Peyer's patch (tissue), 4 donors: ENCODE data around the gene EDN1. TPM values are rescaled to one million over a fixed set of nuclear protein-coding genes. Genes with fewer than 3 reads are reported as not detected.
"Not testable (repeated sequence)": the region's sequence is repeated elsewhere in the genome, so short reads cannot be mapped to it uniquely, and the experiment has no call there.

Experiments used
- DNase-seq, 3 donors: peaks; one replicate each; pipeline ENCODE4 v3.0.0-alpha.2; 2017 to 2019
- H3K27ac ChIP-seq, 4 donors: fragments of 200-600 bp; sonication (generic); one replicate each; pipeline ENCODE4 v1.5.1; 2016 to 2019
- H3K27me3 ChIP-seq, 2 donors: fragments of 200-600 bp; sonication (generic); one replicate each; pipeline ENCODE4 v1.5.1; 2019
- H3K36me3 ChIP-seq, 3 donors: fragments of 200-600 bp; sonication (generic); one replicate each; pipeline ENCODE4 v1.5.1; 2016 to 2019
- H3K4me1 ChIP-seq, 4 donors: fragments of 200-600 bp; sonication (generic); one replicate each; pipeline ENCODE4 v1.5.1; 2016 to 2019
- H3K4me3 ChIP-seq, 4 donors: fragments of 200-600 bp; sonication (generic); 1 replicate in 3 of 4; 2 replicates in 1 of 4; pipeline ENCODE4 v1.5.1; 2016 to 2019; ENCODE audit warnings: mild to moderate bottlenecking in 1 of 4
- H3K9me3 ChIP-seq, 4 donors: fragments of 200-600 bp; sonication (generic); one replicate each; pipeline ENCODE4 v1.5.1; 2016 to 2019; ENCODE audit warnings: mild to moderate bottlenecking in 1 of 4
- POLR2A ChIP-seq, 2 donors: fragments of 450-650 bp; IDR thresholded peaks; one replicate each; pipeline ENCODE4 v1.5.1; 2017; ENCODE audit warnings: antibody characterized with exemption in 2 of 2, mild to moderate bottlenecking in 2 of 2, moderate library complexity in 2 of 2
- total RNA-seq, 4 donors: library from RNA; depleted of rRNA; stranded (reverse); fragments of >200 nt; gene quantifications; one replicate each; pipeline ENCODE4 v1.1.0, GENCODE V29; 2016
- TF ChIP-seq, protein P1 (sequence below), 6 experiments: fragments of 450-650 bp in 4 of 6; fragments of 200-600 bp in 2 of 6; sonication (generic) in 1 of 6; IDR thresholded peaks; one replicate each; pipeline ENCODE4 v1.5.1; 2017 to 2019; ENCODE audit warnings: antibody characterized with exemption in 6 of 6, mild to moderate bottlenecking in 3 of 6, moderate library complexity in 1 of 6

Gene EDN1
- total RNA-seq, 4 donors from 2014 or later, result 5.8 to 19.0 (median 13.5) TPM

DNA sequence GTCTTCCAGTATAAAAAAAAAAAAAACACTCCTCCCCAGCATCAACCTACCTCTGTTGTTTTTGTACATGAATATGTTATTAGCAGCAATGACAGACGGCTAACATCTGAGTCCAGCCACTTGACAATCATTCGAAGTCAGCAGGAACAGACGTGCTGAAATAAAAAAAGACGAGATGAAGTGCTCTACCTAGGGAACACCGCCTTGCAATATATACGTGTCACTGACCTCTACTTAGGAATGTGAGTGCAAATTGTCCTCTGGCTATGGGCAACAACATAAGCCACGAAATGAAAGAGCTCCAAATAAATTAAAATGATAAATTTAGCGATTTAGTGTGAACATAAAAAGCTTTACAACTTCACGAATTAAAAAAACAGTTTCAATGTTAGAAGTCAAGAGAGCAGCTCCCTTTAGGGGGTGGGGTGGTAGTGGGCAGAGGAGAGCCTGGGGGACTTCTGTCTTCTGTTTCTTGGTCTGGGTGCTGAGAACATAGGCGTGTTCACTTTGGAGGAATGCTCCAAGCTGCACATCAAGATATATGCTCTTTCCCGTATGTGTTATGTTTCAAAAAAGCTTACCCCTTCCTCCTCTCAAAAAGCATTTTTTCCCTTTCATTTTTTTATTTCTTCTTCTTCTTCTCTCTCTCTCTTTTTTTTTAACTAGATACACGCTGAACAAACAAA, 23.3 kb downstream of the EDN1 start:
- no peak overlapping the region for H3K27ac ChIP-seq
- H3K9me3 ChIP-seq, result peaks cover 0 to 2% (median 0%) of the 10 kb centered on the region in 4 donors
- no peak for TF ChIP-seq POLR2A (IDR thresholded peaks at IDR 0.05)
- TF ChIP-seq, protein P1, sequence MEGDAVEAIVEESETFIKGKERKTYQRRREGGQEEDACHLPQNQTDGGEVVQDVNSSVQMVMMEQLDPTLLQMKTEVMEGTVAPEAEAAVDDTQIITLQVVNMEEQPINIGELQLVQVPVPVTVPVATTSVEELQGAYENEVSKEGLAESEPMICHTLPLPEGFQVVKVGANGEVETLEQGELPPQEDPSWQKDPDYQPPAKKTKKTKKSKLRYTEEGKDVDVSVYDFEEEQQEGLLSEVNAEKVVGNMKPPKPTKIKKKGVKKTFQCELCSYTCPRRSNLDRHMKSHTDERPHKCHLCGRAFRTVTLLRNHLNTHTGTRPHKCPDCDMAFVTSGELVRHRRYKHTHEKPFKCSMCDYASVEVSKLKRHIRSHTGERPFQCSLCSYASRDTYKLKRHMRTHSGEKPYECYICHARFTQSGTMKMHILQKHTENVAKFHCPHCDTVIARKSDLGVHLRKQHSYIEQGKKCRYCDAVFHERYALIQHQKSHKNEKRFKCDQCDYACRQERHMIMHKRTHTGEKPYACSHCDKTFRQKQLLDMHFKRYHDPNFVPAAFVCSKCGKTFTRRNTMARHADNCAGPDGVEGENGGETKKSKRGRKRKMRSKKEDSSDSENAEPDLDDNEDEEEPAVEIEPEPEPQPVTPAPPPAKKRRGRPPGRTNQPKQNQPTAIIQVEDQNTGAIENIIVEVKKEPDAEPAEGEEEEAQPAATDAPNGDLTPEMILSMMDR (IDR thresholded peaks at IDR 0.05), result no peak

DNA sequence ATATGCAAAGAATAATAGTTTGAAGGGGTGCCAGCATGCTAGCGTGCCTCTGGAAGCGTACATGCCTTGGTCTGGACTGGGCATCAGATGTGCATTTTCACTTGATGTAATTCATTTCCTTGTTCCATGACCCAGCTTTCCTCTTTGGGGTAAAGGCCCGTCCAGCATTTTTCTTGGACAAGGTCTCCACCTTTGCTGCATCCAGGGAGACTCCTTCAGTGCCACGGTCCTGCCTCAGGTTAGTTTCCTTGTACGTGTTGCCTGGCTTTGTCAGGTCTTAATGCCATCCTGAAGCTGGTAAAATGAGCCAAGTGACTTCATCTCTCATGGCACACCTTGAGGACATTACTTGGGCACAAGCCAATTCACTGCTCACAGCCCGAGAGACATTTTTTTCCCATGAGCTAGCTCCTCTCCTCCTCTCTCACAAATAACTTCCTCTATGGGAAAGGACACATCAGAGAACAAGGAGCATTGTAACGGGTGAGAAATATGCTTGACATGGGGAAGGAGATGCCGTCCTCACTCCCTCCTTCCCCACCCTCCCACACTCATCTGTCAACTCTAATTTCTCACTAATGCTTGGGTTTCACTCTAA, 23.9 kb downstream of the EDN1 start:
- Histone ChIP-seq H3K36me3 (no peaks in the 10 kb centered on the region), H3K9me3 (peaks cover 0 to 8% (median 0%) of the 10 kb centered on the region in 4 donors), H3K4me3 (no peak overlapping the region), H3K27me3 (no peaks in the 10 kb centered on the region), H3K4me1 (no peaks in the 10 kb centered on the region), H3K27ac (no peak overlapping the region)
- DNase-seq, result peak in 1 of 3 donors; percentile 71
- TF ChIP-seq, protein P1 (IDR thresholded peaks at IDR 0.05), result no peak
- TF ChIP-seq POLR2A (IDR thresholded peaks at IDR 0.05), result no peak

More for the DNA sequence above, 23.3 kb downstream of the EDN1 start:
- no peak overlapping the region for H3K4me3 ChIP-seq
- no peaks in the 10 kb centered on the region for H3K36me3 ChIP-seq
- no peaks in the 10 kb centered on the region for H3K27me3 ChIP-seq
- H3K4me1 ChIP-seq, result no peaks in the 10 kb centered on the region
- no peak for DNase-seq

DNA sequence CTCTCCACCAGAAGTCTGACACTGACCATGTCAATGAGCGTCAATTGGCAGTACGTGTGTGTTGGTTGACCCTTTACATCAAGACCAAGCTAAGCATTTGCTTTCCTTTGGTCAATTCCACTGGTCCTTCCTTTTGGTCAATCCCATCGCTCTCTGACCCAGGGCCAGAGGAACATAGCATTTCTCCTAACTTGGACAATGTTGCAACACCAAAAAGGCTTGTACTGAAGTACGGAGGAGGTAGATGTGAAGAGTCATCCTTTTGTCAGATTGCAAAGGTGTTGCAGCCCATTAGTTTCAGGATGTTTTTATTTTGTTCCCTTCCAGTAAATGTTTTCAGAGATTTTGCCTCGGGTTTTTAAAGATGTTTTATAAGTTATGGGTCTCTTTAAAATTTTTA, 24.6 kb downstream of the EDN1 start:
- no peaks in the 10 kb centered on the region for H3K36me3 ChIP-seq
- DNase-seq, result no peak
- no peak overlapping the region for H3K4me3 ChIP-seq
- no peaks in the 10 kb centered on the region for H3K4me1 ChIP-seq
- no peak overlapping the region for H3K27ac ChIP-seq
- peaks cover 0 to 10% (median 0%) of the 10 kb centered on the region in 4 donors for H3K9me3 ChIP-seq
- TF ChIP-seq, protein P1 (IDR thresholded peaks at IDR 0.05), result no peak
- no peak for TF ChIP-seq POLR2A (IDR thresholded peaks at IDR 0.05)
- no peaks in the 10 kb centered on the region for H3K27me3 ChIP-seq

DNA sequence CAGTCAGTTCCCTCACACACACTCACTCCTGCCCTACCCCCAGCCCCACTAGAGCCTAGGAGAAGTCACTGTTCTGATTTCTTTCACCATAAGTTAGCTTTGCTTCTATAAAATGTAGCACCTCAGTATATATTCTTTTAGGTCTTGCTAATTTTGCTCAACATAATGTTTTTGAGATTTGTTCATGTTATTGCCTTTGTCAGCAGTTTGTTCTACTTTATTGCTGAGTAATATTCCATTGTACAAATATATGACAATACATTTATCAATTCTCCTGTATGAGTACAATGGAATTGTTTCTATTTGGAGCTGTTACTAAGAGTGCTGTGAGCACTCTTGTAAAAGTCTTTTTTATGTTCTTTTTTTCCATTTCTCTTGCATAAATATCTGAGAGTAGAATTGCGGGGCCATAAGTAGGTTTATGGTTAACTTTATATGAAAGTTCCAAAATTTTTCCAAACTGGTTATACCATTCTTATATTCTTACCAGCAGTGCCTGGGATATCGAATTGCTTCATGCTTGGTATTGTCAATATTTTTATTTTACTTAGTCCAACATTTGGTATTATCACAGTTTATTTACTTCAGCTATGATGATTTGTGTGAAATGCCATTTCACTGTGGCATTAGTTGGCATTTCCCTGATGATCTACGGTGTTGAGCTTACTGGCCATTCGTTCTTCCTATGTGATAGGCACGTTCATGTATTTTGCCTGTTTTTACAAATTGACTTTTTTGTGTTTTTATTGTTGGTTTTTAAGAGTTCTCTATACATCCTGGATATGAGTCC, 25.3 kb downstream of the EDN1 start:
- Histone ChIP-seq H3K27me3 (no peaks in the 10 kb centered on the region), H3K4me1 (no peaks in the 10 kb centered on the region), H3K4me3 (no peak overlapping the region), H3K36me3 (no peaks in the 10 kb centered on the region), H3K9me3 (peaks cover 0 to 10% (median 0%) of the 10 kb centered on the region in 4 donors), H3K27ac (no peak overlapping the region)
- TF ChIP-seq, protein P1 (IDR thresholded peaks at IDR 0.05), result no peak
- TF ChIP-seq POLR2A (IDR thresholded peaks at IDR 0.05), result no peak
- DNase-seq, result no peak

DNA sequence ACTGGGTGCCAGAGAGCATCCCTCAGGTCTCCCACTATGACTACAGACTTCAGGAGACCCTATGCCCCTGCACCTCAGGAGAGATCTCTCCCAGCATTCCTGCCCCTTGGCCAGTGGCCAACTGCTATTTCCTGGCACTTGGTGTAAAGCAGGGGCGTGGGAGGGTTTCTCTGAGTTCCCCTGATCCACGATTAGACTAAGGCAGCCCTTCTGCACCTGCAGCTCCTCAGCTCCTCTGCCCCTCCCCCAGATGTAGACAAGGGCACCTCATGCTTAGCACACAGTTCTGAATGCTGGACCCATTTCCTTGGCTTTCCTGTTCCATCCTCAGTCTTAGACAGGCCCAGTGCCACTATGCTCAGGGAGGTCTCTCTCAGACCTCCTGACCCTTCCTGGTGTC, 28.6 kb downstream of the EDN1 start:
- no peaks in the 10 kb centered on the region for H3K27me3 ChIP-seq
- DNase-seq, result no peak
- H3K27ac ChIP-seq, result no peak overlapping the region
- peaks cover 0 to 10% (median 0%) of the 10 kb centered on the region in 4 donors for H3K9me3 ChIP-seq
- H3K4me3 ChIP-seq, result no peak overlapping the region
- TF ChIP-seq, protein P1 (IDR thresholded peaks at IDR 0.05), result no peak
- TF ChIP-seq POLR2A (IDR thresholded peaks at IDR 0.05), result no peak
- no peaks in the 10 kb centered on the region for H3K4me1 ChIP-seq
- no peaks in the 10 kb centered on the region for H3K36me3 ChIP-seq

DNA sequence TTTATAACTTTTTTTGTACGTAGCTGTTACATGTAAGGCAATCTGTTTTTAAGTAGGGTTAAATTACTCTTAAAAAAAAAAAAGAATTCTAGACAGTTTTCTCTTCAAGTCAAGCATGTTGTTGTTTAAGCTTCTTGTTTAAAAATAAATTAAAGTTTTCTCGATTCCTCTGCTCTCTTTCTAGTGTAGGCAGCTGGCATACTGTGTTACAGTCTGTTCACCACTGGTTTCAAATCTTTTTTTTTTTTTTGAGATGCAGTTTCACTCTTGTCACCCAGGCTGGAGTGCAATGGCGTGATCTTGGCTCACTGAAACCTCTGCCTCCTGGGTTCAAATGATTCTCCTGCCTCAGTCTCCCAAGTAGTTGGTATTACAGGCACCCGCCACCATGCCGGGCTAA, 29.9 kb downstream of the EDN1 start:
- not testable (repeated sequence) for H3K36me3 ChIP-seq, H3K27ac ChIP-seq, H3K27me3 ChIP-seq, H3K4me1 ChIP-seq, DNase-seq, H3K4me3 ChIP-seq
- peaks cover 0 to 10% (median 0%) of the 10 kb centered on the region in 4 donors for H3K9me3 ChIP-seq
